ENCODE results near the gene VCX2. TPM values are rescaled to one million over a fixed set of nuclear protein-coding genes. Genes with fewer than 3 reads are reported as not detected.
"Not testable (repeated sequence)": the region's sequence is repeated elsewhere in the genome, so short reads cannot be mapped to it uniquely, and the experiment has no call there.

The VCX2 gene
- not detected for total RNA-seq (2013)
- polyA plus RNA-seq (not detected), polyA minus RNA-seq (not detected in 2 replicates), total RNA-seq (0 to 0.06 (median 0) reads per million in 11 experiments)

GRCh38 chrX:8171169-8171568, at the start of gene VCX2:
Gene VCX2, minus strand, starts transcription at chrX:8171267. Its CDS starts 624 bp downstream, at chrX:8170643.
- not testable (repeated sequence) for H3K4me1 Mint-ChIP-seq; H3K27me3 Mint-ChIP-seq (ENCODE audit: low read depth in 3 of 3)

DNA sequence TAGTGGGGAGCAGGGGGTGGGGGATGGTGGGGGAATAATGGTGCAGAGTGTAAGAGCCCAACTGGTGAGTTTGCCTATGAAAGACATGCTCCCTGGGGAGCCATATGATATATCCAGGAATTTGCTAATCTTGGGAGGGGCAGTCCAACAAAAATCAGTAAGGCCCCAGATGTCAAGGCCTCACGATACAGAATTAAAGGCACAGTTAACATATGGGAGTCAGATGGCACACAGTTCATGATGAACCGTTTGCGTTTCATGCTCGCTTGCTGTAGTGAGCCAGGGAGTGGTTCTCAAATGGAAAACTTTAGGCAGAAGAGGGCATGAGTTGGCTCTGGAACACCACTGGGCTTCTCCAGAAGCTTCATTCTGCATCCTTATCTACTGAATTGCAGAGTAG, 33.9 kb upstream of the VCX2 start:
- no peak overlapping the region for H3K4me3 Mint-ChIP-seq

More at GRCh38 chrX:8171169-8171568, at the start of gene VCX2:
- H3K9ac ChIP-seq (ENCODE audit: insufficient read depth, low read length, poor library complexity, severe bottlenecking); H3K4me2 ChIP-seq (replicated peaks; ENCODE audit: extremely low read depth, low read length, poor library complexity, severe bottlenecking); H4K20me1 ChIP-seq (ENCODE audit: insufficient read depth, low read length); H3K27me3 ChIP-seq (ENCODE audit: control insufficient read depth in 2 of 2, insufficient read depth in 2 of 2, low read length in 2 of 2); H3K79me2 ChIP-seq (ENCODE audit: insufficient read depth, low read length); H3K4me1 ChIP-seq (ENCODE audit: control insufficient read depth in 1 of 2, insufficient read depth in 2 of 2, low read length in 2 of 2); intact Hi-C loops (cut with micrococcal nuclease); H3K27ac ChIP-seq (ENCODE audit: low read depth in 1 of 2, low read length in 2 of 2); H2AFZ ChIP-seq (ENCODE audit: insufficient read depth, low read depth, low read length, poor library complexity, severe bottlenecking); H3K4me3 ChIP-seq (replicated peaks in 1 of 3; ENCODE audit: low read depth in 2 of 3, low read length in 3 of 3); H3K27ac Mint-ChIP-seq; DNase-seq; H3K36me3 Mint-ChIP-seq; H3K9me3 ChIP-seq (replicated peaks in 1 of 2; ENCODE audit: control insufficient read depth in 1 of 2, insufficient read depth in 1 of 2, low read length in 2 of 2); H3K4me3 Mint-ChIP-seq; H3K36me3 ChIP-seq (replicated peaks in 1 of 2; ENCODE audit: control insufficient read depth in 1 of 2, insufficient read depth in 2 of 2, low read length in 2 of 2): not testable (repeated sequence)
- peaks cover 0 to 10% (median 5%) of the 10 kb centered on the region in 7 donors for H3K9me3 Mint-ChIP-seq
- no CpG with 5 or more reads among the region's 3 CpGs for WGBS (ENCODE audit: insufficient coverage)

More for the DNA sequence above, 33.9 kb upstream of the VCX2 start:
- Mint-ChIP-seq H3K27ac (no peak overlapping the region), H3K36me3 (no peaks in the 10 kb centered on the region), H3K4me1 (no peaks in the 10 kb centered on the region), H3K27me3 (ENCODE audit: low read depth in 3 of 3) (no peaks in the 10 kb centered on the region), H3K9me3 (peaks cover 0 to 12% (median 6%) of the 10 kb centered on the region in 7 donors)
- intact Hi-C loops (cut with micrococcal nuclease): no loop called here
- Histone ChIP-seq H3K27me3 (ENCODE audit: control insufficient read depth in 2 of 2, insufficient read depth in 2 of 2, low read length in 2 of 2) (no peaks in the 10 kb centered on the region), H4K20me1 (ENCODE audit: insufficient read depth, low read length) (no peaks in the 10 kb centered on the region), H3K9ac (ENCODE audit: insufficient read depth, low read length, poor library complexity, severe bottlenecking) (no peak overlapping the region), H2AFZ (ENCODE audit: insufficient read depth, low read depth, low read length, poor library complexity, severe bottlenecking) (no peak overlapping the region), H3K27ac (ENCODE audit: low read depth in 1 of 2, low read length in 2 of 2) (no peak overlapping the region), H3K79me2 (ENCODE audit: insufficient read depth, low read length) (no peaks in the 10 kb centered on the region), H3K4me3 (replicated peaks in 1 of 3; ENCODE audit: low read depth in 2 of 3, low read length in 3 of 3) (no peak overlapping the region), H3K9me3 (replicated peaks in 1 of 2; ENCODE audit: control insufficient read depth in 1 of 2, insufficient read depth in 1 of 2, low read length in 2 of 2) (peaks cover 0 to 4% of the 10 kb centered on the region in 2 donors), H3K4me2 (replicated peaks; ENCODE audit: extremely low read depth, low read length, poor library complexity, severe bottlenecking) (no peak overlapping the region), H3K36me3 (replicated peaks in 1 of 2; ENCODE audit: control insufficient read depth in 1 of 2, insufficient read depth in 2 of 2, low read length in 2 of 2) (no peaks in the 10 kb centered on the region), H3K4me1 (ENCODE audit: control insufficient read depth in 1 of 2, insufficient read depth in 2 of 2, low read length in 2 of 2) (no peaks in the 10 kb centered on the region)
- TF ChIP-seq, protein P1, sequence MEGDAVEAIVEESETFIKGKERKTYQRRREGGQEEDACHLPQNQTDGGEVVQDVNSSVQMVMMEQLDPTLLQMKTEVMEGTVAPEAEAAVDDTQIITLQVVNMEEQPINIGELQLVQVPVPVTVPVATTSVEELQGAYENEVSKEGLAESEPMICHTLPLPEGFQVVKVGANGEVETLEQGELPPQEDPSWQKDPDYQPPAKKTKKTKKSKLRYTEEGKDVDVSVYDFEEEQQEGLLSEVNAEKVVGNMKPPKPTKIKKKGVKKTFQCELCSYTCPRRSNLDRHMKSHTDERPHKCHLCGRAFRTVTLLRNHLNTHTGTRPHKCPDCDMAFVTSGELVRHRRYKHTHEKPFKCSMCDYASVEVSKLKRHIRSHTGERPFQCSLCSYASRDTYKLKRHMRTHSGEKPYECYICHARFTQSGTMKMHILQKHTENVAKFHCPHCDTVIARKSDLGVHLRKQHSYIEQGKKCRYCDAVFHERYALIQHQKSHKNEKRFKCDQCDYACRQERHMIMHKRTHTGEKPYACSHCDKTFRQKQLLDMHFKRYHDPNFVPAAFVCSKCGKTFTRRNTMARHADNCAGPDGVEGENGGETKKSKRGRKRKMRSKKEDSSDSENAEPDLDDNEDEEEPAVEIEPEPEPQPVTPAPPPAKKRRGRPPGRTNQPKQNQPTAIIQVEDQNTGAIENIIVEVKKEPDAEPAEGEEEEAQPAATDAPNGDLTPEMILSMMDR (IDR thresholded peaks at IDR 0.05): no peak
- 75% methylated on average over 4 of the region's 4 CpGs for WGBS (ENCODE audit: insufficient coverage)
- DNase-seq: no peak

All from CD14-positive monocyte (primary cell).